ENCODE results near the gene TCF23. TPM values are rescaled to one million over a fixed set of nuclear protein-coding genes. Genes with fewer than 3 reads are reported as not detected.
"Not testable (repeated sequence)": the region's sequence is repeated elsewhere in the genome, so short reads cannot be mapped to it uniquely, and the experiment has no call there.

The TCF23 gene
- not detected for total RNA-seq

- no peak for DNase-seq
Observed at GRCh38 chr2:27148801-27149439, at the start of gene TCF23. Gene TCF23, plus strand, starts transcription at chr2:27149004. Its CDS starts 130 bp downstream, at chr2:27149134.

GRCh38 chr2:27099334-27099955, 49.4 kb upstream of the TCF23 start:
- no peak for DNase-seq

GRCh38 chr2:27100036-27100435, 48.8 kb upstream of the TCF23 start:
- DNase-seq: no peak

- DNase-seq: no peak
Observed at GRCh38 chr2:27102329-27102728, 46.5 kb upstream of the TCF23 start.

GRCh38 chr2:27105981-27106380, 42.8 kb upstream of the TCF23 start:
- DNase-seq: no peak

- no peak for DNase-seq
Observed at GRCh38 chr2:27108221-27108620, 40.6 kb upstream of the TCF23 start.

GRCh38 chr2:27109083-27109482, 39.7 kb upstream of the TCF23 start:
- no peak for DNase-seq

- DNase-seq: not testable (repeated sequence)
Observed at GRCh38 chr2:27110603-27111352, 38.0 kb upstream of the TCF23 start.

- not testable (repeated sequence) for DNase-seq
Observed at GRCh38 chr2:27111392-27112078, 37.3 kb upstream of the TCF23 start.

- DNase-seq: no peak
Observed at GRCh38 chr2:27115519-27115918, 33.3 kb upstream of the TCF23 start.

- DNase-seq: no peak
Observed at GRCh38 chr2:27117995-27118524, 30.7 kb upstream of the TCF23 start.

- no peak for DNase-seq
Observed at GRCh38 chr2:27118525-27119329, 30.1 kb upstream of the TCF23 start, which contains the start of gene CGREF1. Gene CGREF1, minus strand, starts transcription at chr2:27119128. Its CDS starts 14,762 bp downstream, at chr2:27104366.

GRCh38 chr2:27119330-27119670, 29.5 kb upstream of the TCF23 start:
- not testable (repeated sequence) for DNase-seq

- no peak for DNase-seq
Observed at GRCh38 chr2:27121906-27122305, 26.9 kb upstream of the TCF23 start.

GRCh38 chr2:27122791-27123190, 26.0 kb upstream of the TCF23 start:
- no peak for DNase-seq

GRCh38 chr2:27123302-27124150, 25.3 kb upstream of the TCF23 start, which contains the start of gene ABHD1:
Gene ABHD1, plus strand, starts transcription at chr2:27123815. Its CDS starts 134 bp downstream, at chr2:27123949.
- peak; percentile 67 for DNase-seq

GRCh38 chr2:27125104-27125503, 23.7 kb upstream of the TCF23 start:
- no peak for DNase-seq

GRCh38 chr2:27126252-27126710, 22.5 kb upstream of the TCF23 start:
- DNase-seq: no peak

GRCh38 chr2:27127883-27128667, 20.7 kb upstream of the TCF23 start:
- DNase-seq: no peak

Measured in occipital lobe (tissue), 2 donors.